ENCODE data around the gene RAB36. TPM values are rescaled to one million over a fixed set of nuclear protein-coding genes. Genes with fewer than 3 reads are reported as not detected.

Gene RAB36
- total and polyA plus RNA-seq, 4 donors: 0.22 to 0.56 (median 0.37) TPM

- Histone ChIP-seq H3K4me1 (ENCODE audit: control insufficient read depth in 4 of 4, insufficient read depth in 4 of 4, low read length in 3 of 4) (peaks cover 0 to 4% (median 0%) of the 10 kb centered on the region in 4 donors), H3K36me3 (ENCODE audit: control insufficient read depth in 4 of 4, insufficient read depth in 3 of 4, low read depth in 1 of 4, low read length in 3 of 4) (no peaks in the 10 kb centered on the region), H3K4me3 (ENCODE audit: low read depth in 1 of 3, low read length in 3 of 3) (no peak overlapping the region), H3K27ac (ENCODE audit: low read depth in 1 of 2, low read length in 2 of 2) (no peak overlapping the region), H3K9ac (ENCODE audit: low read depth in 1 of 2, low read length in 2 of 2) (no peak overlapping the region), H3K27me3 (ENCODE audit: control insufficient read depth in 4 of 4, insufficient read depth in 4 of 4, low read length in 3 of 4) (no peaks in the 10 kb centered on the region), H3K9me3 (ENCODE audit: control insufficient read depth in 4 of 4, low read length in 3 of 4) (no peaks in the 10 kb centered on the region)
- no peak for TF ChIP-seq TAF1 (conservative IDR thresholded peaks at IDR 0.05)
- no peak for TF ChIP-seq SP1 (IDR thresholded peaks at IDR 0.05)
- no peak for TF ChIP-seq GABPA (IDR thresholded peaks at IDR 0.05 in 1 of 2, conservative IDR thresholded peaks at IDR 0.05 in 1 of 2)
- TF ChIP-seq EGR1 (IDR thresholded peaks at IDR 0.05; ENCODE audit: low read depth in 2 of 2): no peak
- TF ChIP-seq REST (IDR thresholded peaks at IDR 0.05): no peak
- TF ChIP-seq ATF3 (IDR thresholded peaks at IDR 0.05): no peak
- TF ChIP-seq HNF4A (conservative IDR thresholded peaks at IDR 0.05): no peak
- TF ChIP-seq JUND (IDR thresholded peaks at IDR 0.05): no peak
- no peak for TF ChIP-seq RAD21 (IDR thresholded peaks at IDR 0.05)
- TF ChIP-seq NR2F2 (IDR thresholded peaks at IDR 0.05): no peak
- TF ChIP-seq FOXA2 (IDR thresholded peaks at IDR 0.05): no peak
- TF ChIP-seq MAX (IDR thresholded peaks at IDR 0.05): no peak
- TF ChIP-seq FOXA1 (IDR thresholded peaks at IDR 0.05): no peak
- no peak for TF ChIP-seq HNF4G (IDR thresholded peaks at IDR 0.05)
- WGBS: 93% methylated on average over 7 of the region's 7 CpGs
- DNase-seq (ENCODE audit: low spot score): no peak
These were observed 18.1 kb upstream of the RAB36 start for GRCh38 chr22:23127055-23127756.

GRCh38 chr22:23127788-23128187, 17.5 kb upstream of the RAB36 start:
- no peaks in the 10 kb centered on the region for H3K27me3 ChIP-seq (ENCODE audit: control insufficient read depth in 4 of 4, insufficient read depth in 4 of 4, low read length in 3 of 4)
- H3K9me3 ChIP-seq (ENCODE audit: control insufficient read depth in 4 of 4, low read length in 3 of 4): no peaks in the 10 kb centered on the region
- no peak overlapping the region for H3K27ac ChIP-seq (ENCODE audit: low read depth in 1 of 2, low read length in 2 of 2)
- peaks cover 0 to 4% (median 0%) of the 10 kb centered on the region in 4 donors for H3K4me1 ChIP-seq (ENCODE audit: control insufficient read depth in 4 of 4, insufficient read depth in 4 of 4, low read length in 3 of 4)
- no peaks in the 10 kb centered on the region for H3K36me3 ChIP-seq (ENCODE audit: control insufficient read depth in 4 of 4, insufficient read depth in 3 of 4, low read depth in 1 of 4, low read length in 3 of 4)
- TF ChIP-seq FOXA1 (IDR thresholded peaks at IDR 0.05): no peak
- no peak for TF ChIP-seq GABPA (IDR thresholded peaks at IDR 0.05 in 1 of 2, conservative IDR thresholded peaks at IDR 0.05 in 1 of 2)
- TF ChIP-seq CTCF (IDR thresholded peaks at IDR 0.05; ENCODE audit: low read depth, low read length, missing input control): no peak
- TF ChIP-seq EGR1 (IDR thresholded peaks at IDR 0.05; ENCODE audit: low read depth in 2 of 2): no peak
- TF ChIP-seq REST (IDR thresholded peaks at IDR 0.05): no peak
- TF ChIP-seq HNF4A (conservative IDR thresholded peaks at IDR 0.05): no peak
- no peak for TF ChIP-seq JUND (IDR thresholded peaks at IDR 0.05)
- TF ChIP-seq RXRA (IDR thresholded peaks at IDR 0.05): no peak
- TF ChIP-seq SP1 (IDR thresholded peaks at IDR 0.05): no peak
- H3K9ac ChIP-seq (ENCODE audit: low read depth in 1 of 2, low read length in 2 of 2): no peak overlapping the region
- no peak for DNase-seq (ENCODE audit: low spot score)
- 68% methylated on average over 9 of the region's 9 CpGs for WGBS
- no peak overlapping the region for H3K4me3 ChIP-seq (ENCODE audit: low read depth in 1 of 3, low read length in 3 of 3)

All from liver (tissue), 9 donors.